ENCODE results near the gene RPL13.
"Not testable (repeated sequence)": the region's sequence is repeated elsewhere in the genome, so short reads cannot be mapped to it uniquely, and the experiment has no call there.

RPL13 gene

GRCh38 chr16:89563639-89564392, 3.3 kb downstream of the RPL13 start:
- FAIRE-seq (no peak), DNase-seq (ENCODE audit: insufficient read length, low spot score) (no peak)
- TF ChIP-seq POLR2A (IDR thresholded peaks at IDR 0.05; ENCODE audit: low read depth, low read length): no peak

- FAIRE-seq: no peak
- no peak for TF ChIP-seq POLR2A (IDR thresholded peaks at IDR 0.05; ENCODE audit: low read depth, low read length)
- no peak for DNase-seq (ENCODE audit: insufficient read length, low spot score)
These were observed 4.2 kb downstream of the RPL13 start for GRCh38 chr16:89564476-89565255.

- TF ChIP-seq POLR2A (IDR thresholded peaks at IDR 0.05; ENCODE audit: low read depth, low read length): no peak; the same call in 1 of the 2 replicates
- DNase-seq (ENCODE audit: insufficient read length, low spot score): no peak
- no peak for FAIRE-seq
These were observed 4.7 kb downstream of the RPL13 start for GRCh38 chr16:89565256-89565505.

- TF ChIP-seq POLR2A (IDR thresholded peaks at IDR 0.05; ENCODE audit: low read depth, low read length): peak; percentile 18
- no peak for FAIRE-seq
- DNase-seq (ENCODE audit: insufficient read length, low spot score): no peak
These were observed 5.3 kb downstream of the RPL13 start for GRCh38 chr16:89565506-89566372.

GRCh38 chr16:89567656-89568594, 7.4 kb downstream of the RPL13 start:
- TF ChIP-seq POLR2A (IDR thresholded peaks at IDR 0.05; ENCODE audit: low read depth, low read length): no peak
- no peak for DNase-seq (ENCODE audit: insufficient read length, low spot score)
- FAIRE-seq: no peak

GRCh38 chr16:89569506-89570341, 9.2 kb downstream of the RPL13 start:
- TF ChIP-seq POLR2A (IDR thresholded peaks at IDR 0.05; ENCODE audit: low read depth, low read length): no peak
- FAIRE-seq (no peak), DNase-seq (ENCODE audit: insufficient read length, low spot score) (no peak)

GRCh38 chr16:89570342-89570923, 10.0 kb downstream of the RPL13 start:
- TF ChIP-seq POLR2A (IDR thresholded peaks at IDR 0.05; ENCODE audit: low read depth, low read length): no peak
- no peak for DNase-seq (ENCODE audit: insufficient read length, low spot score)
- no peak for FAIRE-seq

GRCh38 chr16:89570983-89571598, 10.6 kb downstream of the RPL13 start:
- DNase-seq (ENCODE audit: insufficient read length, low spot score); FAIRE-seq: not testable (repeated sequence)

- no peak for FAIRE-seq
These were observed 11.2 kb downstream of the RPL13 start for GRCh38 chr16:89571636-89572035.

GRCh38 chr16:89572073-89572484, 11.6 kb downstream of the RPL13 start:
- no peak for TF ChIP-seq POLR2A (IDR thresholded peaks at IDR 0.05; ENCODE audit: low read depth, low read length)
- FAIRE-seq (no peak), DNase-seq (ENCODE audit: insufficient read length, low spot score) (no peak)

More at GRCh38 chr16:89571636-89572035, 11.2 kb downstream of the RPL13 start:
- no peak for DNase-seq (ENCODE audit: insufficient read length, low spot score)
- no peak for TF ChIP-seq POLR2A (IDR thresholded peaks at IDR 0.05; ENCODE audit: low read depth, low read length)

GRCh38 chr16:89572485-89573205, 12.2 kb downstream of the RPL13 start:
- TF ChIP-seq POLR2A (IDR thresholded peaks at IDR 0.05; ENCODE audit: low read depth, low read length): no peak
- no peak for FAIRE-seq

More at GRCh38 chr16:89572485-89573205, 12.2 kb downstream of the RPL13 start:
- no peak for DNase-seq (ENCODE audit: insufficient read length, low spot score)
